Calu3 (cell line): Measurements from ENCODE around the gene TMEM52. TPM values are rescaled to one million over a fixed set of nuclear protein-coding genes. Genes with fewer than 3 reads are reported as not detected.

Experiments used
- Bru-seq: library from RNA; stranded (reverse); fragments of 400-500 nt; gene quantifications from one replicate; lab custom pipeline; 2021; lab: Mats Ljungman, UMichigan
- BruChase-seq, 2 experiments: library from RNA; stranded (reverse); fragments of 400-500 nt; gene quantifications; one replicate each; lab custom pipeline; 2021; lab: Mats Ljungman, UMichigan
- BruUV-seq: library from RNA; stranded (reverse); fragments of 400-500 nt; replicated peaks from 2 replicates; lab custom pipeline; 2021; lab: Mats Ljungman, UMichigan
- CTCF ChIA-PET: fragments of 300-600 bp; sonication (Branson Sonifier 250); formaldehyde crosslinking; loops from one replicate; lab custom pipeline; 2022; ENCODE audit warnings: antibody characterized with exemption; lab: Charles Lee
- DNase-seq: peaks from one replicate; pipeline ENCODE4 v3.0.0; 2022
- H3K27ac Mint-ChIP-seq: one replicate; pipeline ENCODE4 v1.8.0; 2022; ENCODE audit warnings: mixed read lengths; ENCODE audit not compliant: unreplicated experiment
- H3K27me3 Mint-ChIP-seq: one replicate; pipeline ENCODE4 v1.8.0; 2022; ENCODE audit warnings: mixed read lengths; ENCODE audit not compliant: unreplicated experiment
- H3K36me3 Mint-ChIP-seq: one replicate; pipeline ENCODE4 v1.8.0; 2022; ENCODE audit warnings: mild to moderate bottlenecking, moderate library complexity, mixed read lengths; ENCODE audit not compliant: insufficient read depth, unreplicated experiment
- H3K4me1 Mint-ChIP-seq: one replicate; pipeline ENCODE4 v1.8.0; 2022; ENCODE audit warnings: mild to moderate bottlenecking, low read depth, mixed read lengths; ENCODE audit not compliant: unreplicated experiment
- H3K4me3 Mint-ChIP-seq: one replicate; pipeline ENCODE4 v1.8.0; 2022; ENCODE audit warnings: mild to moderate bottlenecking, low read depth, moderate library complexity, mixed read lengths; ENCODE audit not compliant: unreplicated experiment
- H3K9me3 Mint-ChIP-seq: one replicate; pipeline ENCODE4 v1.8.0; 2022; ENCODE audit warnings: low read depth, mixed read lengths; ENCODE audit not compliant: unreplicated experiment
- intact Hi-C: fragments of 100-400 bp; cut with micrococcal nuclease; formaldehyde crosslinking; loops from one replicate; pipeline ENCODE4 v1.10.0; 2022; ENCODE audit not compliant: unreplicated experiment
- long read RNA-seq: library from polyadenylated mRNA; stranded (forward); transcript quantifications from one replicate; pipeline ENCODE4 v2.0.0, GENCODE V29; 2022
- total RNA-seq: library from RNA; stranded (reverse); gene quantifications from 2 replicates; pipeline ENCODE4 v1.2.3, GENCODE V29; 2022
- TF ChIP-seq, protein P1 (sequence below): fragments of 200-600 bp; IDR thresholded peaks from one replicate; pipeline ENCODE4 v1.8.0; 2022; ENCODE audit warnings: antibody characterized with exemption; ENCODE audit not compliant: unreplicated experiment

The TMEM52 gene
- total RNA-seq (0.64 and 1.1 TPM in 2 replicates), Bru-seq, nascent RNA (percentile 18 among the genes with signal in this experiment), BruChase-seq, experiment 1, labeled RNA remaining after a 6-hour chase (percentile 41 among the genes with signal in this experiment), BruChase-seq, experiment 2, labeled RNA remaining after a 2-hour chase (percentile 29 among the genes with signal in this experiment)
- long read RNA-seq, partial matches to known transcripts = 0 of 1 reads
- long read RNA-seq, other reads (novel, unspliced or antisense) = 0 of 1 reads

DNA sequence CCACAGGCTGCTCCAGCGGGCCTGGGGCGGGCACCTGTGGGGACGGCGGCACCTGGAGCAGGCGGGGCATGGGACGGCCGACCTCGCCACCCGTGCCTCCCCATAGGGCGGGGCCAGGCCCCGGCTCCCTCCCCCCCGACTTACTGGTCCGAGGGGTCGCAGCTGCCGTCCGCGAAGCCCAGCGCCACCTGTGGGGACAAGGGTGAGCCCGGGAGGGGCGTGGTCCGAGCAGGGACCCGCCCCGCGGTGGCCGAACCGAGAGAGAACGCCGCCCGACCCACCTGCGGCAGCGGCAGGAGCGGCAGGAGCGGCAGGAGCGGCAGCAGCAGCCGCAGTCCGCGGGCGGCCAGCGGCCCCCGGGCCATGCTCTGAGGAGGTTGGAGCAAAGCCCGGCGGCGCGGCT is at the start of gene TMEM52:
Gene TMEM52 (minus strand): TSS at position 379 of the 403 bp plus-strand sequence. CDS start 14 bp downstream, at position 365.
- Mint-ChIP-seq H3K27ac (no peak within 1 kb of the TSS), H3K4me3 (peak within 1 kb of the TSS; percentile 67), H3K36me3 (peaks cover 14% of the 10 kb centered on the region), H3K27me3 (peaks cover 4% of the 10 kb centered on the region), H3K9me3 (no peaks in the 10 kb centered on the region), H3K4me1 (no peaks in the 10 kb centered on the region)
- TF ChIP-seq, protein P1, sequence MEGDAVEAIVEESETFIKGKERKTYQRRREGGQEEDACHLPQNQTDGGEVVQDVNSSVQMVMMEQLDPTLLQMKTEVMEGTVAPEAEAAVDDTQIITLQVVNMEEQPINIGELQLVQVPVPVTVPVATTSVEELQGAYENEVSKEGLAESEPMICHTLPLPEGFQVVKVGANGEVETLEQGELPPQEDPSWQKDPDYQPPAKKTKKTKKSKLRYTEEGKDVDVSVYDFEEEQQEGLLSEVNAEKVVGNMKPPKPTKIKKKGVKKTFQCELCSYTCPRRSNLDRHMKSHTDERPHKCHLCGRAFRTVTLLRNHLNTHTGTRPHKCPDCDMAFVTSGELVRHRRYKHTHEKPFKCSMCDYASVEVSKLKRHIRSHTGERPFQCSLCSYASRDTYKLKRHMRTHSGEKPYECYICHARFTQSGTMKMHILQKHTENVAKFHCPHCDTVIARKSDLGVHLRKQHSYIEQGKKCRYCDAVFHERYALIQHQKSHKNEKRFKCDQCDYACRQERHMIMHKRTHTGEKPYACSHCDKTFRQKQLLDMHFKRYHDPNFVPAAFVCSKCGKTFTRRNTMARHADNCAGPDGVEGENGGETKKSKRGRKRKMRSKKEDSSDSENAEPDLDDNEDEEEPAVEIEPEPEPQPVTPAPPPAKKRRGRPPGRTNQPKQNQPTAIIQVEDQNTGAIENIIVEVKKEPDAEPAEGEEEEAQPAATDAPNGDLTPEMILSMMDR = no peak
- CTCF ChIA-PET = no interaction called here
- intact Hi-C loops = no loop called here
- no TSS peak for BruUV-seq
- no peak for DNase-seq

DNA sequence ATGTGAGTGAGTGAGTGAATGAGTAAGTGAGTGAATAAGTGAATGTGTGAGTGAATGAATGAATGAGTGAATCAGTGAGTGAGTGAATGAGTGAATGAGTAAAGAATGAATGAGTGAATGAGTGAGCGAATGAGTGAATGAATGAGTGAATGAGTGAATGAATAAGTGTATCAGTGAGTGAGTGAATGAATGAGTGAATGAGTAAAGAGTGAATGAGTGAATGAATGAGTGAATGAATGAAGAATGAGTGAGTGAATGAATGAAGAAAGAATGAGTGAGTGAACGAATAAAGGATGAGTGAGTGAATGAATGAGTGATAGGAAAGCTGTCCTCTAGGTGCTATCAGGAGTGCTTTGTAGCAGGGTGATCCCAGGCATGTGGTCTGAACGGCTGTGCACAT is 48.8 kb upstream of the TMEM52 start:
- Mint-ChIP-seq H3K36me3 (peaks cover 4% of the 10 kb centered on the region), H3K27ac (no peak overlapping the region), H3K27me3 (peaks cover 31% of the 10 kb centered on the region), H3K4me1 (no peaks in the 10 kb centered on the region), H3K4me3 (no peak overlapping the region), H3K9me3 (peaks cover 4% of the 10 kb centered on the region)
- no TSS peak for BruUV-seq
- CTCF ChIA-PET = no interaction called here
- TF ChIP-seq, protein P1 = no peak
- intact Hi-C loops = no loop called here
- no peak for DNase-seq

DNA sequence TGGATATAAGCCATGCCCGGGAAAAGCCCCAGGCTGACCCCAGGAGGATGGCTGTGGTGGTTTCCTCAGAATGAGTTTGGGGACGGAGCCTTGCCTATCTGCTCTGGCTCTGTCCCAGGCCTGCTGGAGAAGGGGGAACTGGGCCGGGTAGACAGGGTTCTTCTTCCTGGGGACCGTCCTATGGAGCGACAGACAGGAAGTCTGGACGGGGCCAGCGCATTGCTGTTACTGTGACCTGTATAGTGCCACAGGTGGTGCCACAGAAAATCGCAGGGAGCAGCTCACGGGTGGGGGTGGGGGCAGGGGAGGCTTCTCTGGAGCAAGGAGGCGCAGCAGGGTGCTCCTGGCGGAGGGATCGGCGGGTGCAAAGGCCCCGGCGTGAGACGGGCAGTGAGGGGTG is 48.1 kb upstream of the TMEM52 start:
- H3K27ac Mint-ChIP-seq = no peak overlapping the region
- TF ChIP-seq, protein P1 = no peak
- CTCF ChIA-PET = no interaction called here
- no peak overlapping the region for H3K4me3 Mint-ChIP-seq
- peaks cover 4% of the 10 kb centered on the region for H3K36me3 Mint-ChIP-seq
- intact Hi-C loops = no loop called here
- no peaks in the 10 kb centered on the region for H3K4me1 Mint-ChIP-seq
- DNase-seq = no peak
- peaks cover 4% of the 10 kb centered on the region for H3K9me3 Mint-ChIP-seq
- H3K27me3 Mint-ChIP-seq = peaks cover 38% of the 10 kb centered on the region
- no TSS peak for BruUV-seq

DNA sequence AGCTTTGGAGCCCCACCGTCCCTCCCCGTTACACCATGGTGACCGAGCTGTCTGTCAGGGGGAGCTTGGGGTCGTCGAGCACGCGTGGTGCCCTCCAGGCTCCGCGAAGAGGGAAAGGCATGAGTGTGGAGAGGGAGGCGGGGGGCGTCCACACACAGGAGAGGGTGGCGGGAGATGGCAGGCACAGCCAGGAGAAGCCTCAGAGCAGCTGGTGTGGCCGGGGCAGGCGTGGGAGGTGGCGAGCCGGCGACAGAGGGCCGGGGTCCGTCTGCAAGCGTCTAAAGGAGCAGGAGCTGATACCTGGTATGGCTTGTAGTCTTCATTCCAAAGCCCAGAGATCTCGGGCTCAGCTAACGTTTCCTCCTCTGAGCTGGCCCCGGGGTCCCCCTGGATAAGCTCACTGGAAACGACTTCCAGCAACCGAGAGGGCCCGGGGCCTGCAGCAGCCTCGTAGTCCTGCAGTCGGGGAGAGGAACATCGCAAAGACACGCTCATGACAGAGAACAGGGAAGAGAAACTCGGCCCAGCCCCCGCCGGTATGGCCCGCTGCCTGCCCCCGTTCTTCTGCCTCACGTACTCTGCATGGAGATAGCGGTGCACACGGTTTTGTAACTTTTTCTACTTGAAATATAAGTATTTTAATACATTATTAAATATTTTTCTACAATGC is 47.1 kb upstream of the TMEM52 start:
- H3K27ac Mint-ChIP-seq = no peak overlapping the region
- peaks cover 47% of the 10 kb centered on the region for H3K27me3 Mint-ChIP-seq
- intact Hi-C loops = no loop called here
- peaks cover 4% of the 10 kb centered on the region for H3K36me3 Mint-ChIP-seq
- no peaks in the 10 kb centered on the region for H3K4me1 Mint-ChIP-seq
- TF ChIP-seq, protein P1 = no peak
- H3K9me3 Mint-ChIP-seq = peaks cover 4% of the 10 kb centered on the region
- CTCF ChIA-PET = no interaction called here
- no TSS peak for BruUV-seq
- no peak for DNase-seq
- H3K4me3 Mint-ChIP-seq = no peak overlapping the region
